GM21367 (cell line): Measurements from ENCODE around the gene TRIM49B.
"Not testable (repeated sequence)": the region's sequence is repeated elsewhere in the genome, so short reads cannot be mapped to it uniquely, and the experiment has no call there.

Source experiments
- ATAC-seq: cut with Tn5 transposase; IDR thresholded peaks from one replicate; pipeline ENCODE4 v1.9.1; 2021; ENCODE audit not compliant: unreplicated experiment

The TRIM49B gene

GRCh38 chr11:49028523-49028922 is at the start of gene TRIM49B:
TSS of gene TRIM49B (plus strand) at chr11:49028823. CDS start at chr11:49031600, 2,777 bp downstream.
- not testable (repeated sequence) for ATAC-seq

- ATAC-seq, result not testable (repeated sequence)
Observed at GRCh38 chr11:48983785-48984184, 44.8 kb upstream of the TRIM49B start, which contains the start of gene TRIM51G. TSS of gene TRIM51G (minus strand) at chr11:48983885. CDS start at chr11:48981695, 2,190 bp downstream.

GRCh38 chr11:49048229-49048628 is 19.6 kb downstream of the TRIM49B start:
- ATAC-seq, result not testable (repeated sequence)

- ATAC-seq, result not testable (repeated sequence)
Observed at GRCh38 chr11:49049821-49050220, 21.2 kb downstream of the TRIM49B start.

- not testable (repeated sequence) for ATAC-seq
Observed at GRCh38 chr11:49059012-49059411, 30.4 kb downstream of the TRIM49B start, which contains the start of gene TRIM64C. TSS of gene TRIM64C (minus strand) at chr11:49059112. CDS start at chr11:49059112, 0 bp downstream.

GRCh38 chr11:49069897-49070296 is 41.3 kb downstream of the TRIM49B start:
- ATAC-seq, result not testable (repeated sequence)
